Measurements from ENCODE around the gene ME2.
"Not testable (repeated sequence)": the region's sequence is repeated elsewhere in the genome, so short reads cannot be mapped to it uniquely, and the experiment has no call there.

The ME2 gene

GRCh38 chr18:50859793-50860555, 18.9 kb upstream of the ME2 start:
- in situ Hi-C loops (cut with MboI; ENCODE audit: low sequenced_read_pairs): no loop called here

DNA sequence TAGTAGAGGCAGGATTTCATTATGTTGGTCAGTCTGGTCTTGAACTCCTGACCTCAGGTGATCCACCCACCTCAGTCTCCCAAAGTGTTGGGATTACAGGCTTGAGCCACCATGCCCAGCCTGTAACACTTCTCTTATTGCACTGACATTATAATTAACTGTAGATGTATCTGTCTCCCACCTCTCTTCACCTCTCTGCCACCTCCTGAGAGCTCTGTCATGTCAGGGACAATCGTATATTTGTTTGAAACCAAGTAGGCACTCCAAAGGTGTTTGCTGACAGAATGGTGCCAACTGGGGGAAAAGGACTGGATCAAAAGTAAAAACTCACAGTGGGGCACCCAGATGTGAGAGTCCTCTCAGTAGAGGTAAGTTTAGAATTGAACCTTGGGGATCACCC, 17.3 kb upstream of the ME2 start:
- in situ Hi-C loops (cut with MboI; ENCODE audit: low sequenced_read_pairs): no loop called here

GRCh38 chr18:50862401-50862800, 16.5 kb upstream of the ME2 start:
- in situ Hi-C loops (cut with MboI; ENCODE audit: low sequenced_read_pairs): no loop called here

DNA sequence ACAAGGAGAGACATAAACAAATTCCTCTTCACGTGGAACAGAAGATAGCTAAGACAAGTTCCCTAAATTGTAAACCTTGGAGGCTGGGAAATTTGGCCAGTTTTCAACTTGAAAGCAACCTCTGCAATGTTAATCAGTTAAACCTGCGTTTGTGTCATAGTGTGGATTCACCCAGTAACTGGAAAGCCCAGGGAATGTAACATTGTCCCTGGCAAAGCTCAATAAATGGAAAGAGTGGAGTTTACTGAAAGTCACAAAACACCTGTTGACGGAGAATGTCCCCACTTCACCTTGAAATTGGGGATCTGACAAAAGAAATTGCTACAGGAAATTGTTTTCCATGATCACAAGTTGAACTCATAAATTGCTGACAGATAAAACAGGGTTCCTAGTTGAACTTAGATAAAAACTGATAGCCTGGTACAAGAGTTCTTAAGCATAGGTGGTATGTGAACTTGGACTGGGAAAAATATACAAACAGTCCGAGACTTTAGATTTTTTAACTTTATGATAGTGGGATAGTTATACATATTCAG, 15.0 kb upstream of the ME2 start:
- in situ Hi-C loops (cut with MboI; ENCODE audit: low sequenced_read_pairs): no loop called here

GRCh38 chr18:50866765-50867164, 12.2 kb upstream of the ME2 start:
- in situ Hi-C loops (cut with MboI; ENCODE audit: low sequenced_read_pairs): no loop called here

GRCh38 chr18:50869150-50869549, 9.8 kb upstream of the ME2 start:
- in situ Hi-C loops (cut with MboI; ENCODE audit: low sequenced_read_pairs): no loop called here

DNA sequence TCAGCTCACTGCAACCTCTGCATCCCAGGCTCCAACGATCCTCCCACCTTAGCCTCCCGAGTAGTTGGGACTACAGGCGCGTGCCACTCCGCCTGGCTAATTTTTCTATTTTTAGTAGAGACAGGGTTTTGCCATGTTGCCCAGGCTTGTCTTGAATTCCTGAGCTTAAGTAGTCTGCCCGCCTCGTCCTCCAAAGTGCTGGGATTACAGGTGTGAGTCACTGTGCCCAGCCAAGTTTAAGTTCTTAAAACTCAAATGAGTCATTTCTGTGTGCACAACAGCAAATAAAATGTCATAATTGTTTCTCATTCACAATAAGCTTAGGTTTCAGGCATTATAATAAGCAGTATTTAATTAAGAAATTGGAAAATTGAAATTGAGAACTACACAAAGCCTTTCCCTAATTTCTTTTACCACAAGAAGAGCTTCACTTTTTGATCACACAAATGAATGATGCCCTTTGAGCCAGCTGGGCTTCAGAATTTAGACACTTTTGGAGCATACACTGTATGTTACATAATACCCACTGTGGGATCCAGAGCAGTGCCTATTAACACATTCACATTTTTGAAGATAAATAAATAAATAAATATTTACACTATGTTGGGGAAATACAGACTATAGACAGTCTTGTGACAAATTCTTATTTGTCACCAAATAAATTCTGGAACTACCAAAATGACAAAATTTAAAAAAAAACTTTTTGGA, 8.6 kb upstream of the ME2 start:
- in situ Hi-C loops (cut with MboI; ENCODE audit: low sequenced_read_pairs): no loop called here

DNA sequence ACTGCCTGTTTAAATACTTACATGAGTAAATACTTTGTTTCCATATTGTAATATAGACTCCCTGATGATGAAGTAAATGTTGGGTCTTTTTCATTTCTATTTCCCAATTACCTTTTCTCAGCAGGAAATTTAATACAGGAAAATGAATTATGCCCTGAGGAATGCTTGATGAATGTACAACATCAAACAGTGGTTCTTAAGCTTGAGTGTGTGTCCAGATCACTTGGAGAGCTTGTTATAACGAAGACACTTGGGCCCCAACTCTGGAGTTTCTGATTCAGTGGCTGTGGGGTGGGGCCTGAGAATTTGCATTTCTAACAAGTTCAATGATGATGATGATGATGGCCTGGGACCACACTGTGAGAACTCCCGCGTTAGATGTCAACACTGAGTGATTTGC, 7.1 kb upstream of the ME2 start:
- in situ Hi-C loops (cut with MboI; ENCODE audit: low sequenced_read_pairs): no loop called here

DNA sequence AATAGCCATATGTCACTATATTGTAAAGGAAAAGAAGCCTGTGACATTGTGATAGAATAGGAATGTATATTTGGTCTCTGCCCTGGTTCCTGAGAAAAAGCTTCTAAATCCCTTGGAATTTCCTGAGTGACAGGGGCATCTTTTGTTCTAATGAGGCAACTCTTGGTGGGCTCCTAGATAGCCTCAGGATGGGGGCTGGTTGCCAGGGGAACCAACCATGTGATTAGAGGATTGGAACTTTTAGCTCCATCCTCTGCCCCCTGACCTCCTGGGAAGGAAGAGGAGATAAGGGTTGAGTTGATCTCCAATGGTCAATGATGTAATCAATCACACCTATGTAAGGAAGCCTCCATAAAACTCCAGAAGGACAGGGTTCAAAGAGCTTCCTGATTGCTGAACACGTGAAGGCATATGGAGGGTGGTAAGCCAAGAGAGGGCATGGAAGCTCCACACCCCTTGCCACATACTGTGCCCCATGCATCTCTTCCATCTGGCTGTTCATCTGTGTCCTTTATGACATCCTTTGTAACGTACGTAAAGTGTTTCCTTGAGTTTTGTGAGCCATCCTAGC, 2.9 kb upstream of the ME2 start:
- in situ Hi-C loops (cut with MboI; ENCODE audit: low sequenced_read_pairs): no loop called here

GRCh38 chr18:50877545-50878265, 1.2 kb upstream of the ME2 start:
- in situ Hi-C loops (cut with MboI; ENCODE audit: low sequenced_read_pairs): no loop called here

- in situ Hi-C loops (cut with MboI; ENCODE audit: low sequenced_read_pairs): no loop called here
Measured at GRCh38 chr18:50879302-50880118, 592 bp downstream of the ME2 start.

DNA sequence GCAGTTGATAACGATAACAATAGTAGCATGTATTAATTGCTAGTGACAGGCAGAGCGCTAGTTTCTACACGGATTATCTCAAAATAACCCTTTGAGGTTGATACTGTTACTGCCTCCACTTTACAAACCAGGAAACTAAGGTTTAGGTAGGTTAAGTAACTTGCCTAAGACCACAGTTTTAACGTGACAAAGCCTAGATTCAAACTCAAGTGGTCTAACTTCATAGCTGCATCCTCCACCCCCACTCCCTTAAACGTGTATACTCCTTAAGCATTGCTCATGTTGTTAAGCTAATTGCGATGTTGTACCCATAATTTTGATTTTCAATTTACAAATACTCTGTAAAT, 1.2 kb downstream of the ME2 start:
- in situ Hi-C loops (cut with MboI; ENCODE audit: low sequenced_read_pairs): no loop called here

GRCh38 chr18:50880944-50881343, 2.0 kb downstream of the ME2 start:
- in situ Hi-C loops (cut with MboI; ENCODE audit: low sequenced_read_pairs): not testable (repeated sequence)

DNA sequence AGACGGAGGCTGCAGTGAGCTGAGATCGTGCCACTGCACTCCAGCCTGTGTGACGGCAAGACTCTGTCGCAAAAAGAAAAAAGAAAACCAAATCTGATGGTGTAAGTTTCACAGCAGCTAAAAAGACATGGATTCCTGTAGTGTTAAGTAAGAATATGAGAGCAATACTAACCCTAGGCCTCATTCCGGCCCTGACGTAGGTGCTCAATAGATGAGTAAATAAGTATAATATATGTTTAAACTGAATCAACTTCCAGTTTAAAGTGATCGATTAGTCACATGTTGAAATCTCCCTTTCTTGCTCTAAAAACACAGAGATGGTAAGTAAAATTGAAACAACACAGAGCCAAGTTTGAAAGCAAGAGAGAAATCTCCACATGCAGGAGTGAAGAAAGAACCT, 8.0 kb downstream of the ME2 start:
- in situ Hi-C loops (cut with MboI; ENCODE audit: low sequenced_read_pairs): no loop called here

GRCh38 chr18:50895350-50896045, 16.6 kb downstream of the ME2 start:
- in situ Hi-C loops (cut with MboI; ENCODE audit: low sequenced_read_pairs): no loop called here

- in situ Hi-C loops (cut with MboI; ENCODE audit: low sequenced_read_pairs): no loop called here
Measured at GRCh38 chr18:50896093-50896492, 17.2 kb downstream of the ME2 start.

DNA sequence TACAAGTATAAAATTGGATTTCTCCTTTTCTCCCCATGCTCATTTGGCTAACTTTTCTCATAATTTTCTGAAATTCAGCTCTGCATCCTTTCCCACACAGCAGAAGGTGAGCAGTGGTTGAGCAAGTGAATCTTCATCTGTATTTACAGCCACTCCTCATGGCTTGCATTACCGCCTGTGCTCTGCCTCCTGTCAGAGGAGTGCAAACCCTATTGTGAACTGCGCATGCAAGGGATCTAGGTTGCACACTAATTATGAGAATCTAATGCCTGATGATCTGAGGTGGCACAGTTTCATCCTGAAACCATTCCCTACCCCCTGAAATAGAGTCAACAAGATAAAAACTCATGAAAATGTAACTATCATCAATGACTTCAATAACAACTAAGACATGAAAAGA, 20.0 kb downstream of the ME2 start:
- in situ Hi-C loops (cut with MboI; ENCODE audit: low sequenced_read_pairs): no loop called here

DNA sequence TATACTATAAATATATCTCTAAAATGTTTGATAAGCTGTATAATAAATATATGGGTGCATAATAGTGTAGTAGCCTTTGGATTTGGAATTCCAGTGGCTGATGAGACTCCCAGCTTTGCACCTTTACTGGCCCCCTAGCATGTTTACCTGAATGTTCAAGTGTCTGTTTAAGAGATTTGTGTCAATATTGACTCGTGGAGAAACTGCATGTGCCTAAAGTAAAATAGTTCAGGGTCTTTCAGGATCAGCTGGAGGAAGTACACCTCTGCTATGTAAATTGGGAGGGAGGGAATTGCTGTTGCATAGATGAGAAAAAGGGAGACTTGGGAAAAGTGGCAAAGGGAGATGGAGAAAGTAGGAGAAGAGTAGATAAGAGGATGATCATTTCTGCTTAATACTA, 23.9 kb downstream of the ME2 start:
- in situ Hi-C loops (cut with MboI; ENCODE audit: low sequenced_read_pairs): no loop called here

GRCh38 chr18:50906843-50907242, 27.9 kb downstream of the ME2 start:
- in situ Hi-C loops (cut with MboI; ENCODE audit: low sequenced_read_pairs): no loop called here

- in situ Hi-C loops (cut with MboI; ENCODE audit: low sequenced_read_pairs): no loop called here
Measured at GRCh38 chr18:50909261-50909660, 30.3 kb downstream of the ME2 start.

Data from hTERT RPE-1 (cell line).